SH-SY5Y (cell line): ENCODE results near the gene TRNT1.

Experiments used
- GATA2 ChIP-seq: IDR thresholded peaks from 2 replicates; pipeline ENCODE4 v1.6.1; 2011; ENCODE audit warnings: mild to moderate bottlenecking, low read depth, low read length
- GATA3 ChIP-seq: IDR thresholded peaks from 2 replicates; pipeline ENCODE4 v1.6.1; 2011; ENCODE audit warnings: low read depth, mild to moderate bottlenecking, low read length, moderate library complexity

DNA sequence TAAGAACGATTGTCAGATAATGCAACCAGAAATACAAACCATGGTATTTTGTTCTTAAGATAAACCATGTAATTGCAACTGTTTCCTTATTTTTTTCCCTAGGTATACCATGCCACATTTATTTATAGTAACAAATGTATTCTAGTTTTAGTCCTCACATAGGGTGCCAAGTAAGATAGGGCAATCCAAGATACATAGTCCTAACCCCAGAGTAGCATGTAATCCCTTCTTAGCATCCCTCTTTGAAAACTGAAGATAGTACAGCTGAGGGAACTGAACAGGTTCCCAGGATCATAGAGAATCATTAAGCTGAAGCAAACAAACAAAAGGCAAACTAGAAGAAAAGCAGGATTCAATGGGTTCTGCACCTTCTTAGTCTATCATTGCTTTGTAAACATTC, 24.8 kb downstream of the TRNT1 start:
- TF ChIP-seq GATA2 (no peak), GATA3 (no peak)
